Ureter (tissue), 1 donor: Measurements from ENCODE around the gene HCK. TPM values are rescaled to one million over a fixed set of nuclear protein-coding genes. Genes with fewer than 3 reads are reported as not detected.

Source experiments
- DNase-seq: peaks from one replicate; pipeline ENCODE4 v3.0.0-alpha.2; 2020; ENCODE audit warnings: low spot score
- total RNA-seq: library from RNA; stranded (reverse); gene quantifications from one replicate; pipeline ENCODE4 v1.2.4, GENCODE V29; 2023
- donor health status: DM: yes; HTN: yes; CAD: no.

The HCK gene
- 6.1 TPM for total RNA-seq

GRCh38 chr20:32052090-32052777, at the start of gene HCK:
TSS of gene HCK (plus strand) at chr20:32052242.
- no peak for DNase-seq

- DNase-seq = no peak
Observed at GRCh38 chr20:32003325-32003724, 48.7 kb upstream of the HCK start.

GRCh38 chr20:32004963-32005362, 47.1 kb upstream of the HCK start:
- no peak for DNase-seq

- no peak for DNase-seq
Observed at GRCh38 chr20:32006053-32006452, 46.0 kb upstream of the HCK start.

GRCh38 chr20:32006841-32007786, 44.9 kb upstream of the HCK start:
- DNase-seq = no peak

GRCh38 chr20:32007787-32008616, 44.0 kb upstream of the HCK start:
- no peak for DNase-seq

GRCh38 chr20:32009564-32009963, 42.5 kb upstream of the HCK start:
- no peak for DNase-seq

GRCh38 chr20:32010101-32010500, 41.9 kb upstream of the HCK start, which contains the start of gene CCM2L:
TSS of gene CCM2L (plus strand) at chr20:32010438. CDS start at chr20:32010455, 17 bp downstream.
- no peak for DNase-seq

- DNase-seq = no peak
Observed at GRCh38 chr20:32010666-32011065, 41.4 kb upstream of the HCK start.

- DNase-seq = no peak
Observed at GRCh38 chr20:32012159-32012688, 39.8 kb upstream of the HCK start.

GRCh38 chr20:32013326-32013725, 38.7 kb upstream of the HCK start:
- DNase-seq = no peak

- DNase-seq = no peak
Observed at GRCh38 chr20:32017711-32018251, 34.3 kb upstream of the HCK start.

GRCh38 chr20:32018269-32019155, 33.5 kb upstream of the HCK start:
- DNase-seq = peak; percentile 54

GRCh38 chr20:32019156-32019510, 32.9 kb upstream of the HCK start:
- DNase-seq = no peak

- DNase-seq = no peak
Observed at GRCh38 chr20:32019563-32020463, 32.2 kb upstream of the HCK start.

GRCh38 chr20:32021091-32021490, 31.0 kb upstream of the HCK start:
- no peak for DNase-seq

- DNase-seq = no peak
Observed at GRCh38 chr20:32024683-32025295, 27.3 kb upstream of the HCK start.

- DNase-seq = no peak
Observed at GRCh38 chr20:32027643-32028042, 24.4 kb upstream of the HCK start.
